Measurements from ENCODE around the gene TBK1. TPM values are rescaled to one million over a fixed set of nuclear protein-coding genes. Genes with fewer than 3 reads are reported as not detected.
A peak's percentile ranks its signal among the peaks of the same experiment; 100 is the strongest.

TBK1 gene
- total RNA-seq, 1 experiment from 2014 or later: 35.4 TPM

- Histone ChIP-seq H3K27ac (no peak overlapping the region), H3K36me3 (peaks cover 100% of the 10 kb centered on the region), H3K4me3 (no peak overlapping the region), H3K9me3 (replicated peaks) (no peaks in the 10 kb centered on the region), H3K4me1 (replicated peaks) (no peaks in the 10 kb centered on the region), H3K27me3 (replicated peaks) (no peaks in the 10 kb centered on the region)
- DNase-seq (ENCODE audit: low read depth in 1 of 2, low spot score in 2 of 2): no peak
These were observed 20.1 kb upstream of the TBK1 start for GRCh38 chr12:64431791-64432190.

- peaks cover 100% of the 10 kb centered on the region for H3K36me3 ChIP-seq
- no peak overlapping the region for H3K27ac ChIP-seq
- DNase-seq (ENCODE audit: low read depth in 1 of 2, low spot score in 2 of 2): no peak
- no peaks in the 10 kb centered on the region for H3K9me3 ChIP-seq (replicated peaks)
- no peak overlapping the region for H3K4me3 ChIP-seq
- H3K4me1 ChIP-seq (replicated peaks): no peaks in the 10 kb centered on the region
- H3K27me3 ChIP-seq (replicated peaks): no peaks in the 10 kb centered on the region
These were observed 18.0 kb upstream of the TBK1 start for GRCh38 chr12:64433915-64434314.

GRCh38 chr12:64440100-64440499, 11.8 kb upstream of the TBK1 start:
- Histone ChIP-seq H3K4me1 (replicated peaks) (no peaks in the 10 kb centered on the region), H3K27ac (no peak overlapping the region), H3K36me3 (peaks cover 97% of the 10 kb centered on the region), H3K4me3 (no peak overlapping the region), H3K27me3 (replicated peaks) (no peaks in the 10 kb centered on the region), H3K9me3 (replicated peaks) (no peaks in the 10 kb centered on the region)
- no peak for DNase-seq (ENCODE audit: low read depth in 1 of 2, low spot score in 2 of 2)

- H3K36me3 ChIP-seq: peaks cover 77% of the 10 kb centered on the region
- H3K9me3 ChIP-seq (replicated peaks): no peaks in the 10 kb centered on the region
- no peak overlapping the region for H3K4me3 ChIP-seq
- no peak overlapping the region for H3K27ac ChIP-seq
- H3K4me1 ChIP-seq (replicated peaks): no peaks in the 10 kb centered on the region; the same call in 1 of the 2 replicates
- DNase-seq (ENCODE audit: low read depth in 1 of 2, low spot score in 2 of 2): no peak
- H3K27me3 ChIP-seq (replicated peaks): no peaks in the 10 kb centered on the region
These were observed 6.4 kb upstream of the TBK1 start for GRCh38 chr12:64445490-64445889.

GRCh38 chr12:64446295-64446694, 5.6 kb upstream of the TBK1 start:
- no peaks in the 10 kb centered on the region for H3K27me3 ChIP-seq (replicated peaks)
- no peaks in the 10 kb centered on the region for H3K9me3 ChIP-seq (replicated peaks)
- H3K36me3 ChIP-seq: peaks cover 69% of the 10 kb centered on the region
- no peak overlapping the region for H3K4me3 ChIP-seq
- H3K27ac ChIP-seq: no peak overlapping the region
- H3K4me1 ChIP-seq (replicated peaks): peaks cover 8% of the 10 kb centered on the region
- DNase-seq (ENCODE audit: low read depth in 1 of 2, low spot score in 2 of 2): no peak

- Histone ChIP-seq H3K4me1 (replicated peaks) (peaks cover 12% of the 10 kb centered on the region), H3K9me3 (replicated peaks) (no peaks in the 10 kb centered on the region; the same call in 1 of the 2 replicates), H3K27ac (no peak overlapping the region), H3K4me3 (no peak overlapping the region), H3K27me3 (replicated peaks) (no peaks in the 10 kb centered on the region), H3K36me3 (peaks cover 46% of the 10 kb centered on the region)
- DNase-seq (ENCODE audit: low read depth in 1 of 2, low spot score in 2 of 2): no peak
These were observed 1.8 kb upstream of the TBK1 start for GRCh38 chr12:64450057-64450640.

- H3K27ac ChIP-seq: no peak overlapping the region; the same call in 1 of the 2 replicates
- peak in 1 of 2 experiments; percentile 19 for DNase-seq (ENCODE audit: low read depth in 1 of 2, low spot score in 2 of 2)
- no peaks in the 10 kb centered on the region; the same call in 1 of the 2 replicates for H3K9me3 ChIP-seq (replicated peaks)
- H3K27me3 ChIP-seq (replicated peaks): no peaks in the 10 kb centered on the region
- peak overlapping the region; percentile 97 for H3K4me3 ChIP-seq
- H3K36me3 ChIP-seq: peaks cover 43% of the 10 kb centered on the region
- peaks cover 12% of the 10 kb centered on the region for H3K4me1 ChIP-seq (replicated peaks)
These were observed 1.0 kb upstream of the TBK1 start for GRCh38 chr12:64450711-64451486.

GRCh38 chr12:64452559-64453329, 824 bp downstream of the TBK1 start:
- H3K36me3 ChIP-seq: peaks cover 37% of the 10 kb centered on the region
- no peaks in the 10 kb centered on the region for H3K27me3 ChIP-seq (replicated peaks)
- peak in 1 of 2 experiments; percentile 71 for DNase-seq (ENCODE audit: low read depth in 1 of 2, low spot score in 2 of 2)
- no peaks in the 10 kb centered on the region; the same call in 1 of the 2 replicates for H3K9me3 ChIP-seq (replicated peaks)
- H3K4me3 ChIP-seq: peak overlapping the region; percentile 97
- H3K27ac ChIP-seq: peak overlapping the region; percentile 95
- peaks cover 12% of the 10 kb centered on the region for H3K4me1 ChIP-seq (replicated peaks)

GRCh38 chr12:64455506-64455905, 3.6 kb downstream of the TBK1 start:
- DNase-seq (ENCODE audit: low read depth in 1 of 2, low spot score in 2 of 2): no peak
- Histone ChIP-seq H3K36me3 (peaks cover 46% of the 10 kb centered on the region), H3K27ac (no peak overlapping the region), H3K27me3 (replicated peaks) (no peaks in the 10 kb centered on the region), H3K4me1 (replicated peaks) (peaks cover 22% of the 10 kb centered on the region), H3K4me3 (no peak overlapping the region), H3K9me3 (replicated peaks) (no peaks in the 10 kb centered on the region; the same call in 1 of the 2 replicates)

GRCh38 chr12:64456119-64456518, 4.2 kb downstream of the TBK1 start:
- no peak overlapping the region for H3K4me3 ChIP-seq
- no peak for DNase-seq (ENCODE audit: low read depth in 1 of 2, low spot score in 2 of 2)
- H3K9me3 ChIP-seq (replicated peaks): no peaks in the 10 kb centered on the region; the same call in 1 of the 2 replicates
- no peak overlapping the region for H3K27ac ChIP-seq
- H3K27me3 ChIP-seq (replicated peaks): no peaks in the 10 kb centered on the region
- H3K4me1 ChIP-seq (replicated peaks): peaks cover 16% of the 10 kb centered on the region
- H3K36me3 ChIP-seq: peaks cover 50% of the 10 kb centered on the region

- H3K36me3 ChIP-seq: peaks cover 46% of the 10 kb centered on the region
- H3K9me3 ChIP-seq (replicated peaks): no peaks in the 10 kb centered on the region
- H3K27me3 ChIP-seq (replicated peaks): no peaks in the 10 kb centered on the region
- H3K4me3 ChIP-seq: no peak overlapping the region
- DNase-seq (ENCODE audit: low read depth in 1 of 2, low spot score in 2 of 2): no peak
- no peak overlapping the region for H3K27ac ChIP-seq
- peaks cover 23% of the 10 kb centered on the region for H3K4me1 ChIP-seq (replicated peaks)
These were observed 5.1 kb downstream of the TBK1 start for GRCh38 chr12:64457032-64457431.

- Histone ChIP-seq H3K4me1 (replicated peaks) (peaks cover 28% of the 10 kb centered on the region), H3K27ac (no peak overlapping the region), H3K9me3 (replicated peaks) (no peaks in the 10 kb centered on the region), H3K4me3 (no peak overlapping the region), H3K27me3 (replicated peaks) (no peaks in the 10 kb centered on the region), H3K36me3 (peaks cover 46% of the 10 kb centered on the region)
- no peak for DNase-seq (ENCODE audit: low read depth in 1 of 2, low spot score in 2 of 2)
These were observed 5.5 kb downstream of the TBK1 start for GRCh38 chr12:64457466-64457865.

- H3K4me1 ChIP-seq (replicated peaks): peaks cover 32% of the 10 kb centered on the region
- no peaks in the 10 kb centered on the region for H3K27me3 ChIP-seq (replicated peaks)
- H3K27ac ChIP-seq: no peak overlapping the region
- peaks cover 51% of the 10 kb centered on the region for H3K36me3 ChIP-seq
- DNase-seq (ENCODE audit: low read depth in 1 of 2, low spot score in 2 of 2): no peak
- no peaks in the 10 kb centered on the region for H3K9me3 ChIP-seq (replicated peaks)
- H3K4me3 ChIP-seq: no peak overlapping the region
These were observed 6.0 kb downstream of the TBK1 start for GRCh38 chr12:64457923-64458322.

All from SJSA1 (cell line).